ENCODE results near the gene KDM5B.

- TF ChIP-seq CTCF (conservative IDR thresholded peaks at IDR 0.05; ENCODE audit: low read depth in 2 of 2) = no peak
- TF ChIP-seq EZH2 (IDR thresholded peaks at IDR 0.05; ENCODE audit: low read depth, unreplicated experiment) = no peak
- TF ChIP-seq POLR2AphosphoS5 (IDR thresholded peaks at IDR 0.05; ENCODE audit: low read depth) = no peak
- TF ChIP-seq EZH2phosphoT487 (IDR thresholded peaks at IDR 0.05; ENCODE audit: unreplicated experiment) = no peak
- no peak for TF ChIP-seq REST (IDR thresholded peaks at IDR 0.05; ENCODE audit: unreplicated experiment)
- TF ChIP-seq ETS1 (IDR thresholded peaks at IDR 0.05) = no peak
- no peak for TF ChIP-seq ZNF114 (CRISPR knock-in tag; IDR thresholded peaks at IDR 0.05)
- no peak for TF ChIP-seq NANOG (IDR thresholded peaks at IDR 0.05; ENCODE audit: borderline replicate concordance)
- TF ChIP-seq JUNB (IDR thresholded peaks at IDR 0.05; ENCODE audit: unreplicated experiment) = no peak
- TF ChIP-seq CREB1 (CRISPR knock-in tag; IDR thresholded peaks at IDR 0.05; ENCODE audit: low read depth) = no peak
Measured at GRCh38 chr1:202805886-202806844, 2.1 kb downstream of the KDM5B start.
